Activated CD4-positive, alpha-beta memory T cell treated with anti-CD3 and anti-CD28 coated beads, Interleukin-2, amount 10 ng/mL, durations not matched to agents 7 days and 5 days (primary cell): ENCODE measurements around the gene SYNE1. TPM values are rescaled to one million over a fixed set of nuclear protein-coding genes. Genes with fewer than 3 reads are reported as not detected.

ENCODE experiments used
- CTCF ChIA-PET: fragments of 350-600 bp; sonication (Branson Sonifier 250); formaldehyde crosslinking; loops from one replicate; lab custom pipeline; 2021; ENCODE audit warnings: antibody characterized with exemption, inconsistent platforms; lab: Charles Lee
- POLR2A ChIA-PET: fragments of 350-600 bp; sonication (Branson Sonifier 250); formaldehyde crosslinking; loops from one replicate; lab custom pipeline; 2021; ENCODE audit warnings: antibody characterized with exemption; lab: Charles Lee
- DNase-seq: peaks from one replicate; pipeline ENCODE4 v3.0.0-alpha.2; 2020
- H3K27ac Mint-ChIP-seq: one replicate; pipeline ENCODE4 v1.8.0; 2021; ENCODE audit warnings: mild to moderate bottlenecking, mixed read lengths
- H3K27me3 Mint-ChIP-seq: one replicate; pipeline ENCODE4 v1.8.0; 2021; ENCODE audit warnings: mixed read lengths
- H3K36me3 Mint-ChIP-seq: one replicate; pipeline ENCODE4 v1.8.0; 2021; ENCODE audit warnings: low read depth, mixed read lengths
- H3K4me1 Mint-ChIP-seq: one replicate; pipeline ENCODE4 v1.8.0; 2021; ENCODE audit warnings: mixed read lengths
- H3K4me3 Mint-ChIP-seq: one replicate; pipeline ENCODE4 v1.8.0; 2021; ENCODE audit warnings: mild to moderate bottlenecking, mixed read lengths
- H3K9me3 Mint-ChIP-seq: one replicate; pipeline ENCODE4 v1.8.0; 2021; ENCODE audit warnings: mixed read lengths
- total RNA-seq, 2 experiments: library from RNA; stranded (reverse); gene quantifications; one replicate each; pipeline ENCODE4 v1.2.3, GENCODE V29; 2021

Gene SYNE1
- total RNA-seq, 2 experiments from 2014 or later = 85.5 to 86.8 TPM

DNA sequence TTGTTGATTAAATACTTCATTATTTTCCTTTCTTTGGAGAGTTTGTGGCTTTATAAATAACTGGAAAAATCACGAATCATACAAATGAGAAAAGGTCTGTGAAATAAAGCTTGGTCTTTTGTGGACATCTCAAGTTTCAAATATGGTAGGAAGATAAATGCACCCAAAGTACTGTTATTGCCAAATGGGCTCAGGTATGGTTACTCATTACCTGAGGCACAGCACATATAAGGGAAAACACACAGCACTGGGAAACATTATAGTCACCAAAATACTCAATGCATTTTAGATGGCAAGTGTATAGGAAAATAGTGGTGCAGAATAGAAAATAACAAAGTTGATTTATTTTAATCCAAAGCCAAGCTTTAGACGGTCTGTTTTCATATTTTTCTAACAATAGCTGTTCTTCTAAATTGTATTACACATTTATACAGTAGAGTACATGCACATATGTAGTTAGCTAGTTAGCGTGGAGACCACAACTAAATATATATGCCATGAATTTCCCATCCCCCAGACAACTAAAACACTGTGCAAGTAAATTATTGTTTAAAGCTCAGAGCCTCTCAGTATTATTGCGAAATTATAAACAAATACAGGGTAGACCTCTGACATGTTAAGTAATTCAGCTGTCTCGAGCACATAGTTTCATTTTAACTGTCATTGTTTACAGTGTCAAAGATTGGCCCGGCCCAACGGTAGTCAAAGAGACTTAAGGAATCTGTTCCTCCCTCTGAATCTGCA is 336.0 kb downstream of the SYNE1 start:
- peaks cover 30% of the 10 kb centered on the region for H3K4me1 Mint-ChIP-seq
- peak overlapping the region; percentile 95 for H3K4me3 Mint-ChIP-seq
- no peak for DNase-seq
- ChIA-PET CTCF (interaction anchor here (0.8 to 3.9 kb wide), 12 partner anchors 8 to 611 kb away, joined by 3 to 46 read pairs (median 5); no protein-coding TSS in a partner anchor), POLR2A (interaction anchor here (0.8 to 2.2 kb wide), 15 partner anchors 9 to 911 kb away, joined by 3 to 27 read pairs (median 8); partner anchors contain the start of gene FBXO5)
- no peaks in the 10 kb centered on the region for H3K27me3 Mint-ChIP-seq
- no peaks in the 10 kb centered on the region for H3K36me3 Mint-ChIP-seq
- peak overlapping the region; percentile 97 for H3K27ac Mint-ChIP-seq
- no peaks in the 10 kb centered on the region for H3K9me3 Mint-ChIP-seq

DNA sequence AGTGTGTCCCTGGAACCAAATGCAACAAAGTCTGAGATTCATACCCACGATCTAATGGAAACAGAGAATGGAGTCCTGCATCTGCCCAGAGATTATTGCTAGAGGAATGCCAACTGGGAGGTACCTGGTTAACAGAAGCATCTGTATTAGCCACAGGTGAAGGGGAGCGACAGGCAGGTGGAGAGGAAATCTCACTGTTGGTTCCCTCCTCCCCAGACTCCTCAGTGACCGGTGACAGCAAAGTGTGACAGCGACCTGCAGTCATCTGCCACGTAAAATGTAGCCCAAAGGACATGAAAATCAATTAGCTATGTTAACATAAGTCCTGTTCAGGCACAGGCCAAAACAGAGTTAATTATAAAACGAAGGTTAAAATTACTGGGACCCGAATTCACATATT is 336.6 kb downstream of the SYNE1 start:
- Mint-ChIP-seq H3K27me3 (no peaks in the 10 kb centered on the region), H3K36me3 (peaks cover 3% of the 10 kb centered on the region), H3K9me3 (no peaks in the 10 kb centered on the region), H3K27ac (no peak overlapping the region), H3K4me3 (peak overlapping the region; percentile 95), H3K4me1 (peaks cover 30% of the 10 kb centered on the region)
- POLR2A ChIA-PET = interaction anchor here (1.2 to 2.2 kb wide), 5 partner anchors 9 to 610 kb away, joined by 3 to 27 read pairs (median 11); no protein-coding TSS in a partner anchor
- no peak for DNase-seq
- CTCF ChIA-PET = interaction anchor here (1.8 to 3.9 kb wide), 3 partner anchors 38 to 116 kb away, joined by 5 to 46 read pairs (median 16); no protein-coding TSS in a partner anchor

DNA sequence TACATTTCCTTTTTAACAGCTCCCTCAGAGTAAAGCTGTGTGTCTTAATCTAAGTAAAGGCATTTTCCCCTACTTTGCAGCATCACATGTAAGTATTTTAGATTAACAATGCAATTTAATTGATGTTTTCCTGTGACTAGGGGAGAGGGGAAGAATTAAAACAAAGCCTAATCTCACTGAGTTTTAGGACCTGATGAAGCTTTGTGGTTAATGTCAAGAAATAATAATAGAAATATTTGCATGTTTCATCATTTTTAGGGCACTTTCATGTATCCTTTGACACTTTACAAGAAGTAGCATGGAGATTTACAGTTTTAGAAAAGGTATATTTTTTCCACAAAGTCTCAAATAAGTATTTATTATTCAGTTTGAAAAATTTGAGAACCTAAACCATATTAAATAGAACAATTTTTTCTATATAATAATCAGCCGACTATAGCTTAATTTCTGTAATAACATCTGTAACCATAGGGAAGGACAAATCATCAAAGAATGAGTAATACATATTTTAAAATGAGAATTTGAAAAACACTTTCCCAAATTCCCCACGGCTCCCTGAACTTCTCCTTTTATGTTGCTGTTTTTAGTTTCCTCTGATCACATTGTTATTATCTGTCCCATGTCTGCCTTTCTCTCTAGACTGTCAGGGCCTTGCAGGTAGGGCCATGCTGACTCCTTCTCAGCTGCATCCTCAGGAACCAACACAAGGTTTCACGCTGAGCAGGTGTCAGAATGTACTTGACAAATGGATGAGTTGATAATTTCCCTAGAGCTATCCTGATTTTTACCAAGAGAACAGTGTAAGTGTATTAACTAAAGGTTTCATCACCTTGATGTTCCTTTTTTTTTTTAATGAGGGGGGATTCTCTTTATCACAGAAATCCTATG is 338.1 kb downstream of the SYNE1 start:
- H3K27ac Mint-ChIP-seq = no peak overlapping the region
- H3K36me3 Mint-ChIP-seq = peaks cover 7% of the 10 kb centered on the region
- H3K27me3 Mint-ChIP-seq = no peaks in the 10 kb centered on the region
- H3K9me3 Mint-ChIP-seq = no peaks in the 10 kb centered on the region
- no peak overlapping the region for H3K4me3 Mint-ChIP-seq
- H3K4me1 Mint-ChIP-seq = peaks cover 30% of the 10 kb centered on the region
- no peak for DNase-seq
- ChIA-PET CTCF (interaction anchor here (3.9 kb wide), 1 partner anchor 40 kb away, joined by 46 read pairs; no protein-coding TSS in a partner anchor), POLR2A (interaction anchor here (1.2 to 1.5 kb wide), 3 partner anchors 8 to 39 kb away, joined by 3 to 4 read pairs (median 3); no protein-coding TSS in a partner anchor)

DNA sequence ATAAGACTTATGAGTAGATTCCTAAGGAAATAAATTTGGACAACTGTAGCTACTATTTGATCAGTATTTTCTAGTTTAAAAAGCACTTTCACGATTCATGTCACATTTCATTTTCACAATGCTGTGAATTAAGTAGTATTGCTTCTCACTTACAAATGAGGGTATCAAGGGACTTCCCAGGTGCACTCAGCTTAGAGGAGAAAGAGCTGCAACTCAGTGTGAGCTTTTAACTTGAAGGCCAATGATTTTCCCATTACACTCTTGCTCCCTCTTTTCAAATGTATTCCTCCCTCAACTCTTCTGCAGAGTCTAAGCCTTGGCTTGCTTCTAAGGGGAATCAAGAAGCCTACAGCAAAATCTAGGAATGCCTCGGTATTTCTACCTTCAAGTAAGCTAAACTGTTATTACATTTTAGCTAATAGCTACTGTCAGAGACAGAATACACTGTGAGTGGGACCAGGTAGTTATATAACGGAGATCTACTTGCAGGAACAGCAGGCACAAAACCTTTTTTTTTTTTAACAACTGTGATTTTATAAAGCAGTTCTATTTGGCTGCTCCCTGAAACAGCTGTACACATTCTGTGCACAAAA is 339.0 kb downstream of the SYNE1 start:
- peaks cover 30% of the 10 kb centered on the region for H3K4me1 Mint-ChIP-seq
- DNase-seq = no peak
- no peak overlapping the region for H3K27ac Mint-ChIP-seq
- no peaks in the 10 kb centered on the region for H3K27me3 Mint-ChIP-seq
- H3K4me3 Mint-ChIP-seq = no peak overlapping the region
- ChIA-PET CTCF (interaction anchor here (0.9 kb wide), 1 partner anchor 40 kb away, joined by 3 read pairs; no protein-coding TSS in a partner anchor), POLR2A (interaction anchor here (0.9 to 1.5 kb wide), 3 partner anchors 8 to 12 kb away, joined by 3 read pairs; no protein-coding TSS in a partner anchor)
- H3K36me3 Mint-ChIP-seq = peaks cover 17% of the 10 kb centered on the region
- no peaks in the 10 kb centered on the region for H3K9me3 Mint-ChIP-seq

DNA sequence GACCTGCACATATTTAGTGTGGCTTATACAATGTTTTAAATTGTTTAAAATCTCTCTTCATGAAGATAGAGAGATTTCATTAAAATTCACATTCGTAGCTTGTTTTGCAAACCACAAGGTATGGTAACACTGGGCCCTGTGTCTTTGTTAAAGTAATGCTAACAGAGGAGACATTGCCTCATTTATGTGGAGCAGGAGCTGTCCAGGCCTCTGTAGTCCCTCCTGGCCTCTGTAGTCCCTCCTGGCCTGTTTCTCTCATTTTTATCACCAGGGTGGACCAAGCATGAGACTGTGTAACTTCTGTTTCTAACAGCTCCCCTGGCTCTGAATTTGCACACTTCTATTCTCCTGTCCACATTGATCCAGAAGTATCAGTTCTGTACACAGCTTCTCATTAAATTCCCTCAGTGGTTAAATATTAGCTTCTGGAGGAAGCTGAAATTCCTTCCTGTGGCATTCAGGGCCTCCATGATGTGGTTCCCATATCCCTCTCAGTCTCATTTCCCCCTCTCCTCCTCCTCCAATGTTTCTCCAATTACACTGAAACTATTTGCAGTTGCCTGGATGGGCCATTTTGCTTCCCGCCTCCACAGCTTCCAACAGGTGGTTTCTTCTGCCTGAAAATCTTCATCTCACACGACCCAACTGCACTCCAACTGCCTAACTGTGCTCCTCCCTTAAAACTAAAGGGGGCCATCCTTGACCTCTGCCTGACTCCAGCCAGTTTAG is 340.4 kb downstream of the SYNE1 start:
- no peak overlapping the region for H3K4me3 Mint-ChIP-seq

DNA sequence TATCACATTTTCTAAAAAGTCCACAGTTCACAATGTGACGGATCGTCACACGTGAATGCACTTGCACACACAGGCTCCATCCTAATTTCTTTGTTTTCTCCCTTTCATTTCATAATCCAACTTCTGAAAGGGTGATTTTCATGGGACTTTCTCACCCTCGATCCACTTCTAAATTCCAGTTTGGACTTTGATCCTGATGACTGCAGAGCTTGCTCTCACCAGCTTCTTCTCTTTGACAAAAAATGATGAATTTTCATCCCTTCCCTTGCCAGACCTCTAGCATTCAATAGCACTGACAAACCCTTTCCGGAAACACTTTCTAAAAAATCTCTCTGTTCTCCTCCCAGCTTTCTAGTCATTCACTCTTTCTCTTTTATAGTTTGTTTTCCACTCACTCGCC is 341.2 kb downstream of the SYNE1 start:
- CTCF ChIA-PET = interaction anchor here (1.2 to 2.9 kb wide), 2 partner anchors 42 to 111 kb away, joined by 3 to 12 read pairs; no protein-coding TSS in a partner anchor
- no peak for DNase-seq
- Mint-ChIP-seq H3K27me3 (no peaks in the 10 kb centered on the region), H3K36me3 (peaks cover 29% of the 10 kb centered on the region), H3K4me1 (peaks cover 23% of the 10 kb centered on the region), H3K27ac (no peak overlapping the region), H3K4me3 (no peak overlapping the region), H3K9me3 (no peaks in the 10 kb centered on the region)
- POLR2A ChIA-PET = no interaction called here

More for the DNA sequence above, 340.4 kb downstream of the SYNE1 start:
- no peaks in the 10 kb centered on the region for H3K9me3 Mint-ChIP-seq
- H3K27ac Mint-ChIP-seq = no peak overlapping the region
- no peaks in the 10 kb centered on the region for H3K27me3 Mint-ChIP-seq
- DNase-seq = no peak
- peaks cover 26% of the 10 kb centered on the region for H3K4me1 Mint-ChIP-seq
- POLR2A ChIA-PET = interaction anchor here (1.5 kb wide), 1 partner anchor 8 kb away, joined by 3 read pairs; no protein-coding TSS in a partner anchor
- H3K36me3 Mint-ChIP-seq = peaks cover 25% of the 10 kb centered on the region
- CTCF ChIA-PET = interaction anchor here (1.2 to 2.9 kb wide), 2 partner anchors 42 to 112 kb away, joined by 3 to 12 read pairs; no protein-coding TSS in a partner anchor

DNA sequence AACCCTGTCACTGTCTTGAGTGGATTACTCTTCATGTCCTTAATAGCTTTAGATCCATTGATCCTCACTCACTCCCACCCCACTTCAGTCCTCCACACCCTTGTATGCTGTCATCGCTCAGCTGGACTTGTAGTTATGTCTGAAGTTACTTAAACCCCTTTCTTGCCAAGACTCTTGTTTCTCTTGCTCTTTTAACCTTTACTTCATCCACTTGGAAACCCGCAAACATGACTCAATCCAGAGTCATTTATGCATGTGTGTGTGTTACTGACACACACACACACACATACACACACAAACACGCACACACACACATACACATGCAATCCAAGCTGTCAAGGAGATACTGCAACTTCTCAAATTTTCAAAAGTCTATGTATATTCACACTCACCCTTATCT is 341.8 kb downstream of the SYNE1 start:
- no peaks in the 10 kb centered on the region for H3K27me3 Mint-ChIP-seq
- no peak overlapping the region for H3K4me3 Mint-ChIP-seq
- peaks cover 29% of the 10 kb centered on the region for H3K36me3 Mint-ChIP-seq
- ChIA-PET POLR2A (no interaction called here), CTCF (interaction anchor here (1.2 to 2.9 kb wide), 2 partner anchors 43 to 110 kb away, joined by 3 to 12 read pairs; no protein-coding TSS in a partner anchor)
- peaks cover 17% of the 10 kb centered on the region for H3K4me1 Mint-ChIP-seq
- no peak for DNase-seq
- no peak overlapping the region for H3K27ac Mint-ChIP-seq
- H3K9me3 Mint-ChIP-seq = no peaks in the 10 kb centered on the region

DNA sequence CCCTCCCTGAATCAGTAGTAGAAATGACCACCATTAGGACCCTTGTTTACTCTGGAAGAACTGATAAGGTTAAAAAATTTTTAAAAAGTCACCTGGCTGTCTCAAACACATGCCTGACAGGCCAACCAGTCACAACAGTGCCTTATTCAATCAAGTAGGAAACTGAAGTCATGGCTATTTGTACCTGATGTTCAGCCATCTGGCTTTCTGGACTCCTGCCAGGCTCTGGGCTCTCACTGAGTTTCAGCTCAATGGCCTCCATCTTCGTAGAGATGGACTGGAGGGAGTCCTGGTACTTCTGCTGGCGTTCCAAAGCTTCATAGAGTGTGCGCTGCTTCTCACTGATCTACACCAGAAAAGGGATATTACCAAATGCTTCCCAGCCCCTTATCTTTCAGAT is 343.8 kb downstream of the SYNE1 start:
- ChIA-PET POLR2A (interaction anchor here (2.9 kb wide), 1 partner anchor 9 kb away, joined by 9 read pairs; no protein-coding TSS in a partner anchor), CTCF (interaction anchor here (1.3 kb wide), 1 partner anchor 8 kb away, joined by 3 read pairs; no protein-coding TSS in a partner anchor)
- Mint-ChIP-seq H3K27ac (no peak overlapping the region), H3K36me3 (peaks cover 35% of the 10 kb centered on the region), H3K4me3 (no peak overlapping the region), H3K4me1 (peaks cover 7% of the 10 kb centered on the region), H3K27me3 (no peaks in the 10 kb centered on the region), H3K9me3 (no peaks in the 10 kb centered on the region)
- no peak for DNase-seq

DNA sequence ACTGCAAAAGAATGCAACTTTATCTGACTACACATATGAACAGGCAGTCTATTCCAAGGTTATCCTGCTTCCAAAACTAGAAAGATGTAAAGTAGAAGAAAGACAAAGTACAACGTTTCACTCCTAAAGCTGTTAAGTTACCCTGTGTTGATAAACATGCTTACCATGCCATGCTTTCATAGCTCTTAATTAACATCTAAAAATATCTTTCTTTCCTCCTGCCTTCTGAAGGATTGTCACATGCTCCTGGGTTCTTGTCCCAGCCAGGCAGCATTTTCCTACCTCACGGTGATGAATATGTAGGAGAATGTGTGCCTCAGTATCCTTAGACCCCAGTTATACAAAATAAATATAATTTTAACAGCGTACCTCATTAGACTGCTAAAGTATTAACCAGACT is 344.6 kb downstream of the SYNE1 start:
- Mint-ChIP-seq H3K4me1 (peaks cover 3% of the 10 kb centered on the region), H3K36me3 (peaks cover 38% of the 10 kb centered on the region), H3K9me3 (no peaks in the 10 kb centered on the region), H3K27ac (no peak overlapping the region), H3K4me3 (no peak overlapping the region), H3K27me3 (no peaks in the 10 kb centered on the region)
- DNase-seq = no peak
- POLR2A ChIA-PET = interaction anchor here (2.9 kb wide), 1 partner anchor 9 kb away, joined by 9 read pairs; no protein-coding TSS in a partner anchor
- CTCF ChIA-PET = interaction anchor here (1.0 to 1.3 kb wide), 2 partner anchors 9 to 12 kb away, joined by 3 read pairs; no protein-coding TSS in a partner anchor

DNA sequence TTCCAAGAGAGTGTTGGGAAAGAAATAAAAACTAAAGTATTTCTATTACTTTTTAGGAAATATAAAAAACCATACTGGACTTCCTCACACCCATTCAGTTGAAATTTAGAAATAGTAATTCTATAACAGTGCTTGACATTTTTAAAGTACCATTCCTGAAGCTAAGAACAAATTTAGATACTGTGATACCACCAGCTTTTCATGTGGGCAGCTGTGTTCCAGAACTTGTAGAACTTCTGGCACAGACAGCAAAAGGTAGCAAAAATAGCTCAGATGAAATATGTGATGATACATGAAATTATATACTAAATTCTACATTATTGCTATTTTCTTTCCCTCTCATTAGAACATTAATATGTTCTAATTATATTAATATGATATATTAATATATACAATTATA is 346.5 kb downstream of the SYNE1 start:
- Mint-ChIP-seq H3K27ac (no peak overlapping the region), H3K27me3 (no peaks in the 10 kb centered on the region), H3K4me3 (no peak overlapping the region), H3K4me1 (no peaks in the 10 kb centered on the region), H3K9me3 (no peaks in the 10 kb centered on the region), H3K36me3 (peaks cover 37% of the 10 kb centered on the region)
- DNase-seq = no peak
- ChIA-PET CTCF (interaction anchor here (1.5 kb wide), 1 partner anchor 11 kb away, joined by 5 read pairs; no protein-coding TSS in a partner anchor), POLR2A (interaction anchor here (2.0 kb wide), 1 partner anchor 9 kb away, joined by 4 read pairs; no protein-coding TSS in a partner anchor)

DNA sequence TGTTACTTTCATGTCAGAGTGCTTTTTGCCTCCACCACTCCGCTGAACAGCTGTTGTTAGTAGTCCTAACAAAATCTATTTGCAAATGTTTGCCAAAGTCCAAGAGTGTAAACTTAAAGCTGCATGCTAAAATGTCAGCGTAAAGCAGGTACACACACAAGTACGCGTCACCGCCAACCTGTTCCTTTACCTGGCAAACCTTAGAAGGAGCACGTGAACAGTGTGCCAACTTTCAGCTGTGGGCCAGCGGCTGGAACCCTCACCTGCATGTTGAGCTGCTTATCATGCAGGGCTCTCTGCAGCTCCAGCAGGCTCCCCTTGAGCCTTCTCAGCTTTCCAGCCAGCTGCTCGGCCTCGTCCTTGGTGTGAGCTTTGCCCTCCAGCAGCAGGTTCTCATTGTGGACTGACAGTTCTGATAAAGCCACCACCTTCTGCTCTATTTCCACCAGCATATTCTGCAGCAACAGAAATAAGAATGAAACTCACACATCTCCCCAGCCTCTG is 359.3 kb downstream of the SYNE1 start:
- Mint-ChIP-seq H3K27ac (no peak overlapping the region), H3K36me3 (peaks cover 19% of the 10 kb centered on the region), H3K9me3 (no peaks in the 10 kb centered on the region), H3K4me1 (no peaks in the 10 kb centered on the region), H3K27me3 (no peaks in the 10 kb centered on the region), H3K4me3 (no peak overlapping the region)
- CTCF ChIA-PET = no interaction called here
- POLR2A ChIA-PET = no interaction called here
- DNase-seq = no peak
